ENCODE measurements around the gene MUC5AC.
"Not testable (repeated sequence)": the region's sequence is repeated elsewhere in the genome, so short reads cannot be mapped to it uniquely, and the experiment has no call there.

MUC5AC gene

DNA sequence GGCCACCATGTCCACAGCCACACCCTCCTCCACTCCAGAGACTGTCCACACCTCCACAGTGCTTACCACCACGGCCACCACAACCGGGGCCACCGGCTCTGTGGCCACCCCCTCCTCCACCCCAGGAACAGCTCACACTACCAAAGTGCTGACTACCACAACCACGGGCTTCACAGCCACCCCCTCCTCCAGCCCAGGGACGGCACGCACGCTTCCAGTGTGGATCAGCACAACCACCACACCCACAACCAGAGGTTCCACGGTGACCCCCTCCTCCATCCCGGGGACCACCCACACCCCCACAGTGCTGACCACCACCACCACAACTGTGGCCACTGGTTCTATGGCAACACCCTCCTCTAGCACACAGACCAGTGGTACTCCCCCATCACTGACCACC lies 86.8 kb downstream of the MUC5AC start:
- not testable (repeated sequence) for H3K36me3 Mint-ChIP-seq (ENCODE audit: low read depth); H3K27ac Mint-ChIP-seq; H3K4me1 Mint-ChIP-seq (ENCODE audit: low read depth); H3K9me3 Mint-ChIP-seq; DNase-seq; H3K27me3 Mint-ChIP-seq; H3K4me3 Mint-ChIP-seq

DNA sequence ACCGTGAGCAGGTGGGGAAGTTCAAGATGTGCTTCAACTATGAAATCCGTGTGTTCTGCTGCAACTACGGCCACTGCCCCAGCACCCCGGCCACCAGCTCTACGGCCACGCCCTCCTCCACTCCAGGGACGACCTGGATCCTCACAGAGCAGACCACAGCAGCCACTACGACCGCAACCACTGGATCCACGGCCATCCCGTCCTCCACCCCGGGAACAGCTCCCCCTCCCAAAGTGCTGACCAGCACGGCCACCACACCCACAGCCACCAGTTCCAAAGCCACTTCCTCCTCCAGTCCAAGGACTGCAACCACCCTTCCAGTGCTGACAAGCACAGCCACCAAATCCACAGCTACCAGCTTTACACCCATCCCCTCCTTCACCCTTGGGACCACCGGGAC lies 88.0 kb downstream of the MUC5AC start:
- H3K9me3 Mint-ChIP-seq; DNase-seq; H3K4me3 Mint-ChIP-seq; H3K4me1 Mint-ChIP-seq (ENCODE audit: low read depth); H3K27ac Mint-ChIP-seq; H3K36me3 Mint-ChIP-seq (ENCODE audit: low read depth); H3K27me3 Mint-ChIP-seq: not testable (repeated sequence)

DNA sequence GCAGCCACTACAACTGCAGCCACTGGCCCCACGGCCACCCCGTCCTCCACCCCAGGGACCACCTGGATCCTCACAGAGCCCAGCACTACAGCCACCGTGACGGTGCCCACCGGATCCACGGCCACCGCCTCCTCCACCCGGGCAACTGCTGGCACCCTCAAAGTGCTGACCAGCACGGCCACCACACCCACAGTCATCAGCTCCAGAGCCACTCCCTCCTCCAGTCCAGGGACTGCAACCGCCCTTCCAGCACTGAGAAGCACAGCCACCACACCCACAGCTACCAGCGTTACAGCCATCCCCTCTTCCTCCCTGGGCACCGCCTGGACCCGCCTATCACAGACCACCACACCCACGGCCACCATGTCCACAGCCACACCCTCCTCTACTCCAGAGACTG lies 88.5 kb downstream of the MUC5AC start:
- H3K27ac Mint-ChIP-seq; H3K9me3 Mint-ChIP-seq; H3K4me1 Mint-ChIP-seq (ENCODE audit: low read depth): not testable (repeated sequence)

DNA sequence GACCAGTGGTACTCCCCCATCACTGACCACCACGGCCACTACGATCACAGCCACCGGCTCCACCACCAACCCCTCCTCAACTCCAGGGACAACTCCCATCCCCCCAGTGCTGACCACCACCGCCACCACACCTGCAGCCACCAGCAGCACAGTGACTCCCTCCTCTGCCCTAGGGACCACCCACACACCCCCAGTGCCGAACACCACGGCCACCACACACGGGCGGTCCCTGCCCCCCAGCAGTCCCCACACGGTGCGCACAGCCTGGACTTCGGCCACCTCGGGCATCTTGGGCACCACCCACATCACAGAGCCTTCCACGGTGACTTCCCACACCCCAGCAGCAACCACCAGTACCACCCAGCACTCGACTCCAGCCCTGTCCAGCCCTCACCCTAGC lies 89.3 kb downstream of the MUC5AC start:
- not testable (repeated sequence) for H3K9me3 Mint-ChIP-seq; H3K36me3 Mint-ChIP-seq (ENCODE audit: low read depth); H3K27ac Mint-ChIP-seq; H3K27me3 Mint-ChIP-seq; H3K4me3 Mint-ChIP-seq; H3K4me1 Mint-ChIP-seq (ENCODE audit: low read depth); DNase-seq

More for the DNA sequence above, 88.5 kb downstream of the MUC5AC start:
- not testable (repeated sequence) for H3K36me3 Mint-ChIP-seq (ENCODE audit: low read depth); H3K4me3 Mint-ChIP-seq; H3K27me3 Mint-ChIP-seq; DNase-seq

DNA sequence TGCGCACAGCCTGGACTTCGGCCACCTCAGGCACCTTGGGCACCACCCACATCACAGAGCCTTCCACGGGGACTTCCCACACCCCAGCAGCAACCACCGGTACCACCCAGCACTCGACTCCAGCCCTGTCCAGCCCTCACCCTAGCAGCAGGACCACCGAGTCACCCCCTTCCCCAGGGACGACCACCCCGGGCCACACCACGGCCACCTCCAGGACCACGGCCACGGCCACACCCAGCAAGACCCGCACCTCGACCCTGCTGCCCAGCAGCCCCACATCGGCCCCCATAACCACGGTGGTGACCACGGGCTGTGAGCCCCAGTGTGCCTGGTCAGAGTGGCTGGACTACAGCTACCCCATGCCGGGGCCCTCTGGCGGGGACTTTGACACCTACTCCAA lies 91.2 kb downstream of the MUC5AC start:
- H3K27ac Mint-ChIP-seq; H3K4me1 Mint-ChIP-seq (ENCODE audit: low read depth); DNase-seq; H3K36me3 Mint-ChIP-seq (ENCODE audit: low read depth); H3K4me3 Mint-ChIP-seq; H3K27me3 Mint-ChIP-seq; H3K9me3 Mint-ChIP-seq: not testable (repeated sequence)

DNA sequence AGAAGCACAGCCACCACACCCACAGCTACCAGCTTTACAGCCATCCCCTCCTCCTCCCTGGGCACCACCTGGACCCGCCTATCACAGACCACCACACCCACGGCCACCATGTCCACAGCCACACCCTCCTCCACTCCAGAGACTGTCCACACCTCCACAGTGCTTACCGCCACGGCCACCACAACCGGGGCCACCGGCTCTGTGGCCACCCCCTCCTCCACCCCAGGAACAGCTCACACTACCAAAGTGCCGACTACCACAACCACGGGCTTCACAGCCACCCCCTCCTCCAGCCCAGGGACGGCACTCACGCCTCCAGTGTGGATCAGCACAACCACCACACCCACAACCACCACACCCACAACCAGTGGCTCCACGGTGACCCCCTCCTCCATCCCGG lies 92.7 kb downstream of the MUC5AC start:
- H3K27ac Mint-ChIP-seq; H3K4me1 Mint-ChIP-seq (ENCODE audit: low read depth); H3K27me3 Mint-ChIP-seq; H3K36me3 Mint-ChIP-seq (ENCODE audit: low read depth); H3K9me3 Mint-ChIP-seq; H3K4me3 Mint-ChIP-seq; DNase-seq: not testable (repeated sequence)

All from activated T-cell treated with anti-CD3 and anti-CD28 coated beads, Interleukin-2, amount 50 U/mL, for 24 hours (primary cell).